WI38 (cell line): Measurements from ENCODE around the gene DEAF1.

Experiments
- H3K4me3 ChIP-seq: 2 replicates; pipeline ENCODE4 v1.5.1; 2011; ENCODE audit warnings: low read depth, mild to moderate bottlenecking, control low read depth, low read length
- CTCF ChIP-seq: IDR thresholded peaks from 2 replicates; pipeline ENCODE4 v1.5.1; 2012; ENCODE audit warnings: low read depth, mild to moderate bottlenecking, control low read depth, low read length

DEAF1 gene

GRCh38 chr11:623999-624704, 70.9 kb downstream of the DEAF1 start:
- TF ChIP-seq CTCF: no peak
- H3K4me3 ChIP-seq: no peak overlapping the region

GRCh38 chr11:623349-623869, 71.6 kb downstream of the DEAF1 start:
- no peak for TF ChIP-seq CTCF
- H3K4me3 ChIP-seq: no peak overlapping the region

GRCh38 chr11:621838-622237, 73.2 kb downstream of the DEAF1 start:
- H3K4me3 ChIP-seq: no peak overlapping the region
- TF ChIP-seq CTCF: no peak

- no peak for TF ChIP-seq CTCF
- no peak overlapping the region for H3K4me3 ChIP-seq
Observed at GRCh38 chr11:620935-621814, 73.8 kb downstream of the DEAF1 start.

GRCh38 chr11:620201-620600, 74.8 kb downstream of the DEAF1 start:
- TF ChIP-seq CTCF: no peak
- no peak overlapping the region for H3K4me3 ChIP-seq

- no peak for TF ChIP-seq CTCF
- no peak overlapping the region for H3K4me3 ChIP-seq
Observed at GRCh38 chr11:619628-620050, 75.4 kb downstream of the DEAF1 start.
